ENCODE results near the gene EVA1A.

GRCh38 chr2:75484840-75485239 is 75.9 kb downstream of the EVA1A start:
- TF ChIP-seq YY1 (tag by site-specific recombination; IDR thresholded peaks at IDR 0.05), result no peak
- TF ChIP-seq SP7 (tag by site-specific recombination; IDR thresholded peaks at IDR 0.05), result no peak
- no peak for TF ChIP-seq ZNF423 (tag by site-specific recombination; IDR thresholded peaks at IDR 0.05)
- TF ChIP-seq ZBTB26 (tag by site-specific recombination; optimal IDR thresholded peaks at IDR 0.05), result no peak
- TF ChIP-seq CTCF (tag by site-specific recombination; IDR thresholded peaks at IDR 0.05), result no peak
- no peak for TF ChIP-seq PRDM10 (tag by site-specific recombination; IDR thresholded peaks at IDR 0.05)
- no peak for TF ChIP-seq ZNF600 (tag by site-specific recombination; IDR thresholded peaks at IDR 0.05)
- no peak for TF ChIP-seq ZNF37A (tag by site-specific recombination; IDR thresholded peaks at IDR 0.05)
- no peak for TF ChIP-seq ZNF830 (tag by site-specific recombination; IDR thresholded peaks at IDR 0.05; ENCODE audit: low read depth)
- no peak for TF ChIP-seq ZSCAN18 (tag by site-specific recombination; IDR thresholded peaks at IDR 0.05)
